Measurements from ENCODE around the gene GYS2.

Gene GYS2

GRCh38 chr12:21553329-21553675 lies 51.3 kb downstream of the GYS2 start:
- Histone ChIP-seq H3K36me3 (ENCODE audit: control insufficient read depth, insufficient read depth, low read length) (no peaks in the 10 kb centered on the region), H3K4me1 (ENCODE audit: control insufficient read depth, insufficient read depth, low read length) (no peaks in the 10 kb centered on the region), H3K27me3 (ENCODE audit: control insufficient read depth, insufficient read depth, low read length) (no peaks in the 10 kb centered on the region), H3K27ac (ENCODE audit: low read depth, low read length) (no peak overlapping the region), H3K4me3 (ENCODE audit: low read depth, low read length) (no peak overlapping the region), H3K9ac (ENCODE audit: low read length) (no peak overlapping the region), H3K9me3 (ENCODE audit: control insufficient read depth, insufficient read depth, low read depth, low read length) (peaks cover 3% of the 10 kb centered on the region; the same call in 1 of the 2 replicates)

DNA sequence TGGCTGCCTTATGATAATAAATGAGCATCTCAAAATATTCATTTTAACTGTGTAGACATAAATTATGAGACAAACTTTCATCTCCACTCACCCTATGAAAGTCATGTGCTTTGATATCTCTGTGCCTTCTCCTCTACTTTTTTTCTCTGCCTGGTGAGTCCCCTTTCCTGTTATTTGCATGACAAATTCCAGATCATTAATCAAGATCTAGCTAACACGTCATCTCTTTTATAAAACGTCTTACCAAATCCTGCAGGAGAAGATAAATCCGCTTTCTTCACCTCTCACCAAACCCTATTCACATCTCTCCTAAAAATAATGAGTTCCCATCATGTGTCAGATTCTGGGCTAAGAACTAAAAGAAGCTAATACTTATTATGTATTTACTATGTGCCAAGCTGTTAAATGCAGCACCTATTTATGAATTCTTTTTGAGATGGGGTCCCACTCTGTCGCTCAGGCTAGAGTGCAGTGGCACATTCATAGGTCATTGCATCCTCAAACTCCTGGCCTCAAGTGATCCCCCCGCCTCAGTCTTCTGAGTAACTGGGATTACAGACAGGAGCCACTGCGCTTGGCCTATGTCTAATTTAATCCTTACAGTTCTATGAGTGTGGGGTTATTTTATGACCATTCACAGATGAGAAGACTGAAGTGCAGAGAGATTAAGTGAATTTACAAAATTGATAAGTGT lies 51.9 kb downstream of the GYS2 start:
- Histone ChIP-seq H3K36me3 (ENCODE audit: control insufficient read depth, insufficient read depth, low read length) (no peaks in the 10 kb centered on the region), H3K9ac (ENCODE audit: low read length) (no peak overlapping the region), H3K4me1 (ENCODE audit: control insufficient read depth, insufficient read depth, low read length) (no peaks in the 10 kb centered on the region), H3K27me3 (ENCODE audit: control insufficient read depth, insufficient read depth, low read length) (no peaks in the 10 kb centered on the region), H3K9me3 (ENCODE audit: control insufficient read depth, insufficient read depth, low read depth, low read length) (peaks cover 3% of the 10 kb centered on the region; the same call in 1 of the 2 replicates), H3K4me3 (ENCODE audit: low read depth, low read length) (no peak overlapping the region), H3K27ac (ENCODE audit: low read depth, low read length) (no peak overlapping the region)

DNA sequence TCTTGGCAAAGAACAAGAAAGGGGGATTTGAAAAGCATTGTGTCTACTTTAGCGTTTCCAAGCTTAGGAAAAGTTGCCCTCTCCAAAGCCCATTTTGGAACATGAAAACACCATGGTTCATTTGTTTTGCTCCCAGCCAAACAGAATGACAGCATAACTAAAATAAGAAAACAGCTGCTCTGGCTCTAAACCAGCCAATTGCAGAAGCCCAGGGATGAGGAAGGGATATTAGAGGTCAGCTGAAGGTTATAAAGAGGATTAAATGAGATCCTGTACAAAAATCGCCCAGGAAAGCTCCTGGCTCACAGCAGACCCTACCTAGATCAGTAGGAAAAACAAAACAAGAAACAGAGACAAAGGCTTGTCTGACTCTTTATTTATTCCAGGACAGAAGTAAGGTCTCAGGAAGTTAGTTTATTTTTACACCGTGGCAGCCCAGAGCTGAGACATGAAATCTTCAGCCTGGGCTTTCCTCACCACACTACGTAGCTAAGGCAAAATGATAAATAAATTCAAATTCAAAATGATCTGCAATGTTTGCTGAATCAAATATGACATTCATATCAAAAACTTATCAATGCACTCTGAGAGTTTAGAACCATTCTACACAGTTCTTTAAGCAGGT lies 52.7 kb downstream of the GYS2 start:
- no peak overlapping the region for H3K9ac ChIP-seq (ENCODE audit: low read length)
- no peaks in the 10 kb centered on the region for H3K36me3 ChIP-seq (ENCODE audit: control insufficient read depth, insufficient read depth, low read length)
- peaks cover 3% of the 10 kb centered on the region; the same call in 1 of the 2 replicates for H3K9me3 ChIP-seq (ENCODE audit: control insufficient read depth, insufficient read depth, low read depth, low read length)
- H3K27ac ChIP-seq (ENCODE audit: low read depth, low read length) = no peak overlapping the region
- H3K4me3 ChIP-seq (ENCODE audit: low read depth, low read length) = no peak overlapping the region
- no peaks in the 10 kb centered on the region for H3K27me3 ChIP-seq (ENCODE audit: control insufficient read depth, insufficient read depth, low read length)
- H3K4me1 ChIP-seq (ENCODE audit: control insufficient read depth, insufficient read depth, low read length) = no peaks in the 10 kb centered on the region

DNA sequence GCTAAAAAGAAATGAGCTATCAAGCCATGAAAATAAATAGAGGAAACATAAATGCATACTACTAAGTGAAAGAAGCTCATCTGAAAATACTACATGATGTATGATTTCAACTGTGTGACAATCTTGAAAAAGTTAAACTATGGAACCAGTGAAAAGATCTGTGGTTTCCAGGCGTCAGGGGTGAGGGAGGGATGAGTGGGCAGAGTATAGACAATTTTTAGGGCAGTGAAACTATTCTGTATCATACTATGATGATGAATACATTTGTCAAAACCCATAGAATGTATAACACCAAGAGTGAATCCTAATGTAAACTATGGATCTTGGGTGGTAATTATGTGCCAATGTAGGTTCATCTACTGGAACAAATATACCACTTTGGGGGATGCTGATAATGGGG lies 57.2 kb downstream of the GYS2 start:
- Histone ChIP-seq H3K27me3 (ENCODE audit: control insufficient read depth, insufficient read depth, low read length) (no peaks in the 10 kb centered on the region), H3K27ac (ENCODE audit: low read depth, low read length) (no peak overlapping the region), H3K9ac (ENCODE audit: low read length) (no peak overlapping the region), H3K4me3 (ENCODE audit: low read depth, low read length) (no peak overlapping the region), H3K4me1 (ENCODE audit: control insufficient read depth, insufficient read depth, low read length) (peaks cover 4% of the 10 kb centered on the region), H3K36me3 (ENCODE audit: control insufficient read depth, insufficient read depth, low read length) (no peaks in the 10 kb centered on the region), H3K9me3 (ENCODE audit: control insufficient read depth, insufficient read depth, low read depth, low read length) (no peaks in the 10 kb centered on the region)

DNA sequence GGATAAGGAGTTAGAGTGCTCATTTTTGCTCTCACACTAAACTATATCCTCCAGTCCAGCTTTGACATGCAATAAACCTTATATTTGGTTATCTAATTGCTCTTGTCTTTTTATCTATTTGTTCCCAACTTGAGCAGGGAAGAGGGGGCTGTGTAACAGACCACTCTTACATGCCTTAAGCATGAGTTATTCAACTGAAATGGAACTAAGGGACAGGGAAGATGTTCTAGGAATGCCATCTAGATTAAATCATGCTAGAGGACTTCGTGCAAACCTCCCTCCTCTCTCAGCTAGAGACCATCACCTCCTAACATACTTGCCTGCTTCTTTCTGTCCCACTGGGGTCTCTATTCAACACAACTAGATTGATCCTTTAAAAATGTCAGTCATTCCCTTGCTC lies 57.9 kb downstream of the GYS2 start:
- no peak overlapping the region for H3K4me3 ChIP-seq (ENCODE audit: low read depth, low read length)
- peaks cover 4% of the 10 kb centered on the region for H3K4me1 ChIP-seq (ENCODE audit: control insufficient read depth, insufficient read depth, low read length)
- no peak overlapping the region for H3K9ac ChIP-seq (ENCODE audit: low read length)
- H3K27me3 ChIP-seq (ENCODE audit: control insufficient read depth, insufficient read depth, low read length) = no peaks in the 10 kb centered on the region
- H3K9me3 ChIP-seq (ENCODE audit: control insufficient read depth, insufficient read depth, low read depth, low read length) = no peaks in the 10 kb centered on the region
- no peak overlapping the region for H3K27ac ChIP-seq (ENCODE audit: low read depth, low read length)
- H3K36me3 ChIP-seq (ENCODE audit: control insufficient read depth, insufficient read depth, low read length) = no peaks in the 10 kb centered on the region

GRCh38 chr12:21545557-21545956 lies 59.1 kb downstream of the GYS2 start:
- no peak overlapping the region for H3K27ac ChIP-seq (ENCODE audit: low read depth, low read length)
- H3K9me3 ChIP-seq (ENCODE audit: control insufficient read depth, insufficient read depth, low read depth, low read length) = no peaks in the 10 kb centered on the region
- H3K36me3 ChIP-seq (ENCODE audit: control insufficient read depth, insufficient read depth, low read length) = no peaks in the 10 kb centered on the region
- no peak overlapping the region for H3K4me3 ChIP-seq (ENCODE audit: low read depth, low read length)
- H3K4me1 ChIP-seq (ENCODE audit: control insufficient read depth, insufficient read depth, low read length) = peaks cover 4% of the 10 kb centered on the region
- H3K27me3 ChIP-seq (ENCODE audit: control insufficient read depth, insufficient read depth, low read length) = no peaks in the 10 kb centered on the region
- no peak overlapping the region for H3K9ac ChIP-seq (ENCODE audit: low read length)

- no peak overlapping the region for H3K4me3 ChIP-seq (ENCODE audit: low read depth, low read length)
- no peaks in the 10 kb centered on the region for H3K27me3 ChIP-seq (ENCODE audit: control insufficient read depth, insufficient read depth, low read length)
- no peaks in the 10 kb centered on the region for H3K36me3 ChIP-seq (ENCODE audit: control insufficient read depth, insufficient read depth, low read length)
- no peaks in the 10 kb centered on the region for H3K9me3 ChIP-seq (ENCODE audit: control insufficient read depth, insufficient read depth, low read depth, low read length)
- peaks cover 4% of the 10 kb centered on the region for H3K4me1 ChIP-seq (ENCODE audit: control insufficient read depth, insufficient read depth, low read length)
- no peak overlapping the region for H3K27ac ChIP-seq (ENCODE audit: low read depth, low read length)
- H3K9ac ChIP-seq (ENCODE audit: low read length) = no peak overlapping the region
Measured at GRCh38 chr12:21543151-21543550, 61.5 kb downstream of the GYS2 start.

GRCh38 chr12:21542403-21542802 lies 62.2 kb downstream of the GYS2 start:
- Histone ChIP-seq H3K27me3 (ENCODE audit: control insufficient read depth, insufficient read depth, low read length) (no peaks in the 10 kb centered on the region), H3K4me3 (ENCODE audit: low read depth, low read length) (no peak overlapping the region), H3K4me1 (ENCODE audit: control insufficient read depth, insufficient read depth, low read length) (peaks cover 4% of the 10 kb centered on the region), H3K36me3 (ENCODE audit: control insufficient read depth, insufficient read depth, low read length) (no peaks in the 10 kb centered on the region), H3K9me3 (ENCODE audit: control insufficient read depth, insufficient read depth, low read depth, low read length) (no peaks in the 10 kb centered on the region), H3K9ac (ENCODE audit: low read length) (no peak overlapping the region), H3K27ac (ENCODE audit: low read depth, low read length) (no peak overlapping the region)

GRCh38 chr12:21541773-21542172 lies 62.9 kb downstream of the GYS2 start:
- peaks cover 4% of the 10 kb centered on the region for H3K4me1 ChIP-seq (ENCODE audit: control insufficient read depth, insufficient read depth, low read length)
- no peak overlapping the region for H3K27ac ChIP-seq (ENCODE audit: low read depth, low read length)
- no peaks in the 10 kb centered on the region for H3K36me3 ChIP-seq (ENCODE audit: control insufficient read depth, insufficient read depth, low read length)

GRCh38 chr12:21539797-21540196 lies 64.8 kb downstream of the GYS2 start:
- H3K9me3 ChIP-seq (ENCODE audit: control insufficient read depth, insufficient read depth, low read depth, low read length) = no peaks in the 10 kb centered on the region
- no peak overlapping the region for H3K27ac ChIP-seq (ENCODE audit: low read depth, low read length)
- no peaks in the 10 kb centered on the region; the same call in 1 of the 2 replicates for H3K4me1 ChIP-seq (ENCODE audit: control insufficient read depth, insufficient read depth, low read length)
- no peak overlapping the region for H3K4me3 ChIP-seq (ENCODE audit: low read depth, low read length)
- no peaks in the 10 kb centered on the region for H3K36me3 ChIP-seq (ENCODE audit: control insufficient read depth, insufficient read depth, low read length)
- no peaks in the 10 kb centered on the region; the same call in 1 of the 2 replicates for H3K27me3 ChIP-seq (ENCODE audit: control insufficient read depth, insufficient read depth, low read length)
- H3K9ac ChIP-seq (ENCODE audit: low read length) = no peak overlapping the region

More at GRCh38 chr12:21541773-21542172, 62.9 kb downstream of the GYS2 start:
- no peak overlapping the region for H3K4me3 ChIP-seq (ENCODE audit: low read depth, low read length)
- H3K27me3 ChIP-seq (ENCODE audit: control insufficient read depth, insufficient read depth, low read length) = no peaks in the 10 kb centered on the region
- no peak overlapping the region for H3K9ac ChIP-seq (ENCODE audit: low read length)
- H3K9me3 ChIP-seq (ENCODE audit: control insufficient read depth, insufficient read depth, low read depth, low read length) = no peaks in the 10 kb centered on the region

DNA sequence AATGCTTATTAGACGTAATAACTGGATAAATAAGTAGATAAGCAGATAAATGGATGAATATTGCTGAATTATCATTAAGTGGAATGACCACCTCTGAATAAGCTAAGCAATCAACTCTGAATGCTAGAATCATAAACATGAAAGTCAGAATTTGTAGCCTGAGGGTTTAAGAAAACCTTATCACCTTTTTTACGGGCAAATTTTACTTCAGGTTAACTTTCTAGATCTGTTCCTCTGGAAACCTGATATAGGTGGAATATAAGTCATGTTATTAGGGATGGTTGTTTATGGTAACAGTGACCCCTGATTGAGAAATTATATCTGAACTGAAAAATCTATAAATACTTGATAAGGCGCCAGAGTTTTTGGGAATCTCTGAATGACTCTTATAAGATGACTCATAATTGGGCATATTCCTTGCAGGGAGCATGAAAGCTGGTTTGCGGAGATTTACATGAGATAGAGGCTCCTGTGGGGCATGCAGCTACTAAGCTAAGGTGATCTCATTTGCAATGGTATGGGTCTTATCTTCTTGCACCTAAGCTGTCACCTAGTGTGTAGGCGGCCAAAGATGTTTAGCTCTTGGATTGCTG lies 66.5 kb downstream of the GYS2 start:
- H3K4me1 ChIP-seq (ENCODE audit: control insufficient read depth, insufficient read depth, low read length) = no peaks in the 10 kb centered on the region; the same call in 1 of the 2 replicates
- no peaks in the 10 kb centered on the region for H3K9me3 ChIP-seq (ENCODE audit: control insufficient read depth, insufficient read depth, low read depth, low read length)
- H3K27me3 ChIP-seq (ENCODE audit: control insufficient read depth, insufficient read depth, low read length) = no peaks in the 10 kb centered on the region; the same call in 1 of the 2 replicates
- H3K36me3 ChIP-seq (ENCODE audit: control insufficient read depth, insufficient read depth, low read length) = no peaks in the 10 kb centered on the region
- no peak overlapping the region for H3K4me3 ChIP-seq (ENCODE audit: low read depth, low read length)
- no peak overlapping the region for H3K9ac ChIP-seq (ENCODE audit: low read length)
- H3K27ac ChIP-seq (ENCODE audit: low read depth, low read length) = no peak overlapping the region

All from HUES6 (cell line).